DND-41 (cell line): ENCODE measurements around the gene RIN2.

Experiments
- ATAC-seq: fragments of 200-7000 bp; cut with Tn5 transposase; 3 replicates; pipeline ENCODE4 v1.9.1; 2021; ENCODE audit warnings: low read depth; ENCODE audit not compliant: insufficient read depth
- DNase-seq: peaks from one replicate; pipeline ENCODE4 v3.0.0-alpha.2; 2020
- H2AFZ ChIP-seq: 2 replicates; pipeline ENCODE4 v1.6.0; 2012; ENCODE audit warnings: low read depth, low read length
- H3K27ac ChIP-seq: 2 replicates; pipeline ENCODE4 v1.5.1; 2012; ENCODE audit warnings: low read length, inconsistent platforms
- H3K27me3 ChIP-seq: fragments of 200-600 bp; sonication (generic); 2 replicates; pipeline ENCODE4 v1.6.0; 2012; ENCODE audit warnings: low read length, mild to moderate bottlenecking, inconsistent platforms; ENCODE audit not compliant: insufficient read depth, poor library complexity
- H3K36me3 ChIP-seq: 2 replicates; pipeline ENCODE4 v1.5.1; 2012; ENCODE audit warnings: low read length, inconsistent platforms; ENCODE audit not compliant: insufficient read depth
- H3K4me1 ChIP-seq: 2 replicates; pipeline ENCODE4 v1.5.1; 2012; ENCODE audit warnings: mild to moderate bottlenecking, low read length; ENCODE audit not compliant: insufficient read depth
- H3K4me2 ChIP-seq: 2 replicates; pipeline ENCODE4 v1.6.0; 2012; ENCODE audit warnings: mild to moderate bottlenecking, moderate library complexity, low read length, inconsistent platforms; ENCODE audit not compliant: insufficient read depth
- H3K4me3 ChIP-seq, 2 experiments: fragments of 200-600 bp in 1 of 2; shearing (Covaris generic) in 1 of 2; 2 replicates each; pipeline ENCODE4 v1.5.1; 2012 to 2016; ENCODE audit warnings: inconsistent platforms in 2 of 2, low read length in 2 of 2, mild to moderate bottlenecking in 2 of 2, low read depth in 1 of 2, moderate library complexity in 1 of 2
- H3K79me2 ChIP-seq: 2 replicates; pipeline ENCODE4 v1.6.0; 2012; ENCODE audit warnings: low read length, inconsistent platforms; ENCODE audit not compliant: insufficient read depth
- H3K9ac ChIP-seq: 2 replicates; pipeline ENCODE4 v1.6.0; 2012; ENCODE audit warnings: low read depth, mild to moderate bottlenecking, inconsistent platforms, low read length, moderate library complexity
- H3K9me3 ChIP-seq: 2 replicates; pipeline ENCODE4 v1.5.1; 2012; ENCODE audit warnings: low read length, moderate library complexity, mild to moderate bottlenecking, inconsistent platforms; ENCODE audit not compliant: insufficient read depth, severe bottlenecking
- H4K20me1 ChIP-seq: 2 replicates; pipeline ENCODE4 v1.6.0; 2012; ENCODE audit warnings: low read length; ENCODE audit not compliant: insufficient read depth
- CTCF ChIP-seq: IDR thresholded peaks from 2 replicates; pipeline ENCODE4 v1.5.1; 2012; ENCODE audit warnings: borderline replicate concordance, low read length, moderate library complexity, mild to moderate bottlenecking; ENCODE audit not compliant: poor library complexity, severe bottlenecking; ENCODE audit errors: extremely low read depth
- EZH2 ChIP-seq: IDR thresholded peaks from 3 replicates; pipeline ENCODE4 v1.6.1; 2012; ENCODE audit warnings: borderline replicate concordance, low read depth, mild to moderate bottlenecking, moderate library complexity, low read length, inconsistent platforms; ENCODE audit not compliant: severe bottlenecking

The RIN2 gene

GRCh38 chr20:19765266-19765665 lies 7.2 kb downstream of the RIN2 start:
- Histone ChIP-seq H3K27ac (no peak overlapping the region), H4K20me1 (no peaks in the 10 kb centered on the region), H3K4me1 (no peaks in the 10 kb centered on the region), H3K27me3 (no peaks in the 10 kb centered on the region), H3K9me3 (no peaks in the 10 kb centered on the region), H3K79me2 (no peaks in the 10 kb centered on the region), H3K4me2 (no peak overlapping the region), H2AFZ (no peak overlapping the region), H3K4me3 (no peak overlapping the region), H3K9ac (no peak overlapping the region), H3K36me3 (no peaks in the 10 kb centered on the region)
- TF ChIP-seq CTCF (no peak), EZH2 (no peak)
- DNase-seq (no peak), ATAC-seq (no peak)

DNA sequence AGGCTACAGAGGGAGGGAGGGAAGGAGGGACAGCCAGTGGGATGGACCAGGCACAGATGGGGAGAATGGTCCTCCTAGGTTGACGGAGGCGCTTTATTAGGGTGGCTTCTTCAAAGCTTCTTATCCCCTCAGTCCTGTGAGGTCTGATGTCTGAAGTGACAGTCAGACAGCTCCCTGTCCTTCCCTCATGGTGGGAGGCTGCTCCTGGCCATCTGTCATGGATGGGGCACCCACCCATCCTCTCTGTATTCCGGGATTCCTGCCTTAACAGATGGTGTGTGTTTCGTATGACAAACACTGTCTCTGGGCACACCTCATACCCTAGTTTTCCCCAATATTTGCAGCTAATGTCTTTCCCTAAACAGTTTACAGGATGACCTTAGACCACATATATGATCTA lies 7.9 kb downstream of the RIN2 start:
- no peak for TF ChIP-seq EZH2
- TF ChIP-seq CTCF = no peak
- H3K27ac ChIP-seq = no peak overlapping the region
- H3K27me3 ChIP-seq = no peaks in the 10 kb centered on the region
- H4K20me1 ChIP-seq = no peaks in the 10 kb centered on the region
- no peak overlapping the region for H3K4me3 ChIP-seq
- no peaks in the 10 kb centered on the region for H3K79me2 ChIP-seq
- H3K9me3 ChIP-seq = no peaks in the 10 kb centered on the region
- H3K9ac ChIP-seq = no peak overlapping the region
- no peaks in the 10 kb centered on the region for H3K4me1 ChIP-seq
- no peak for DNase-seq
- no peaks in the 10 kb centered on the region for H3K36me3 ChIP-seq
- no peak overlapping the region for H3K4me2 ChIP-seq
- ATAC-seq = no peak
- no peak overlapping the region for H2AFZ ChIP-seq

- Histone ChIP-seq H2AFZ (no peak overlapping the region), H3K27ac (no peak overlapping the region), H3K4me1 (no peaks in the 10 kb centered on the region), H3K4me3 (no peak overlapping the region), H3K4me2 (no peak overlapping the region), H3K27me3 (no peaks in the 10 kb centered on the region), H3K9me3 (no peaks in the 10 kb centered on the region), H3K9ac (no peak overlapping the region), H4K20me1 (no peaks in the 10 kb centered on the region), H3K36me3 (no peaks in the 10 kb centered on the region), H3K79me2 (no peaks in the 10 kb centered on the region)
- no peak for TF ChIP-seq EZH2
- no peak for TF ChIP-seq CTCF
- DNase-seq = no peak
- ATAC-seq = no peak
Observed at GRCh38 chr20:19767070-19767469, 9.0 kb downstream of the RIN2 start.

- no peak overlapping the region for H3K27ac ChIP-seq
- H3K4me2 ChIP-seq = no peak overlapping the region
- H3K9ac ChIP-seq = no peak overlapping the region
- ATAC-seq = no peak
- no peaks in the 10 kb centered on the region for H3K27me3 ChIP-seq
- H3K79me2 ChIP-seq = no peaks in the 10 kb centered on the region
- DNase-seq = no peak
- H4K20me1 ChIP-seq = no peaks in the 10 kb centered on the region
- H3K36me3 ChIP-seq = no peaks in the 10 kb centered on the region
- H3K4me3 ChIP-seq = no peak overlapping the region
- no peak for TF ChIP-seq EZH2
- no peak for TF ChIP-seq CTCF
- H3K4me1 ChIP-seq = no peaks in the 10 kb centered on the region
- no peak overlapping the region for H2AFZ ChIP-seq
- H3K9me3 ChIP-seq = no peaks in the 10 kb centered on the region
Observed at GRCh38 chr20:19768325-19768842, 10.3 kb downstream of the RIN2 start.
